Subcutaneous abdominal adipose tissue (tissue), 5 donors: ENCODE data around the gene SDHAF4.
A peak's percentile ranks its signal among the peaks of the same experiment; 100 is the strongest.
"Not testable (repeated sequence)": the region's sequence is repeated elsewhere in the genome, so short reads cannot be mapped to it uniquely, and the experiment has no call there.

Experiments
- H3K27ac ChIP-seq: one replicate; pipeline ENCODE4 v1.7.0; 2013; ENCODE audit warnings: low read depth, mild to moderate bottlenecking, inconsistent platforms, low read length, moderate library complexity
- H3K27me3 ChIP-seq, 5 donors: one replicate each; pipeline ENCODE4 v1.7.0; 2013; ENCODE audit warnings: low read length in 5 of 5, inconsistent platforms in 1 of 5; ENCODE audit not compliant: control insufficient read depth in 5 of 5, insufficient read depth in 4 of 5
- H3K36me3 ChIP-seq, 5 donors: one replicate each; pipeline ENCODE4 v1.7.0; 2013; ENCODE audit warnings: low read length in 5 of 5; ENCODE audit not compliant: control insufficient read depth in 5 of 5, insufficient read depth in 5 of 5
- H3K4me1 ChIP-seq, 5 donors: one replicate each; pipeline ENCODE4 v1.7.0; 2013; ENCODE audit warnings: low read length in 5 of 5, mild to moderate bottlenecking in 3 of 5, moderate library complexity in 1 of 5; ENCODE audit not compliant: control insufficient read depth in 5 of 5, insufficient read depth in 5 of 5
- H3K4me3 ChIP-seq, 5 donors: one replicate each; pipeline ENCODE4 v1.7.0; 2013; ENCODE audit warnings: low read length in 5 of 5, low read depth in 1 of 5
- H3K9ac ChIP-seq, 5 donors: one replicate each; pipeline ENCODE4 v1.7.0; 2013; ENCODE audit warnings: low read length in 5 of 5, mild to moderate bottlenecking in 4 of 5, moderate library complexity in 3 of 5
- H3K9me3 ChIP-seq, 5 donors: one replicate each; pipeline ENCODE4 v1.7.0; 2013; ENCODE audit warnings: low read length in 5 of 5; ENCODE audit not compliant: control insufficient read depth in 5 of 5
- donor health status: healthy.
- donor health status: healthy.
- donor health status: healthy.
- donor health status: healthy.
- donor health status: healthy.

SDHAF4 gene

DNA sequence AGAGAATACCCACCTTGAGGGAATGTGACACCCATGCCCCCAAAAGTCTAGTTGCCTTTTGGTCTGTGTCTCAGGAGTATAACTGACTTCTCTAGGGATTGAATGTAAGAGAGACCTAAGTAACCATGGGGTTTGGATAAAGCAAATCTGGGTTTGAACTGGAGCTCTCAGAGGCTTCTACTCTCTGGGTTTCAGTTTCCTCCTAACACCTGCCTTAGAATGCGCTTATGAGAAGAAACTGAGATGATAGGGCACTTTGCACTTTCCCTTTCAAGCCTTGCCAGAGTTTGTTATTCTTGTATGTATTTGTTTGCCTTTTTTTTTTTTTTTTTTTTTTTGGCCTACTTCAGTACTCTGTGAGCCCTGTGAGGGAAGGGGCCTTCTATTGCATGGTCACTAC lies 19.4 kb downstream of the SDHAF4 start:
- H3K36me3 ChIP-seq, result peaks cover 33 to 63% (median 49%) of the 10 kb centered on the region in 5 donors
- no peak overlapping the region for H3K4me3 ChIP-seq
- no peaks in the 10 kb centered on the region for H3K9me3 ChIP-seq
- no peaks in the 10 kb centered on the region for H3K27me3 ChIP-seq
- no peak overlapping the region for H3K27ac ChIP-seq
- no peak overlapping the region for H3K9ac ChIP-seq
- no peaks in the 10 kb centered on the region for H3K4me1 ChIP-seq

DNA sequence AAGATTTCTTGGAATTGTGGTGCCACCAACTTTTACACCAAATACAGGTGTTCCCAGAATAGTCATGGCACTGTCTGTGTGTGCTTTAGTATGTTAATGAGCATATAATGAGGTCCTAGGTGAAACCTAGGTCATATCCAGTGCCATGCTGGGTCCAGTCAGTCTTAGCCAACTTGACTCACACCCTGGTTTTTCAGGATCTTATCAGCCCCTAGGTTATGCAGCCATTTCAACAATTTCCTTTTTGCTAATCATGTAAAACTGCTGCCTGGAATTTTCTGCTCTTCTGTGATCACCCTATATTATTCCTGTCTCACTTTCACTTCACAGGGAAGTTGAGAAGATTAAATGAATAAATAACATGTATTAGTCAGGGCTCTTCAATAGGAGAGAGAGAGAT lies 23.7 kb downstream of the SDHAF4 start:
- peaks cover 8 to 29% (median 22%) of the 10 kb centered on the region in 5 donors for H3K36me3 ChIP-seq
- peaks cover 0 to 13% (median 8%) of the 10 kb centered on the region in 5 donors for H3K4me1 ChIP-seq

DNA sequence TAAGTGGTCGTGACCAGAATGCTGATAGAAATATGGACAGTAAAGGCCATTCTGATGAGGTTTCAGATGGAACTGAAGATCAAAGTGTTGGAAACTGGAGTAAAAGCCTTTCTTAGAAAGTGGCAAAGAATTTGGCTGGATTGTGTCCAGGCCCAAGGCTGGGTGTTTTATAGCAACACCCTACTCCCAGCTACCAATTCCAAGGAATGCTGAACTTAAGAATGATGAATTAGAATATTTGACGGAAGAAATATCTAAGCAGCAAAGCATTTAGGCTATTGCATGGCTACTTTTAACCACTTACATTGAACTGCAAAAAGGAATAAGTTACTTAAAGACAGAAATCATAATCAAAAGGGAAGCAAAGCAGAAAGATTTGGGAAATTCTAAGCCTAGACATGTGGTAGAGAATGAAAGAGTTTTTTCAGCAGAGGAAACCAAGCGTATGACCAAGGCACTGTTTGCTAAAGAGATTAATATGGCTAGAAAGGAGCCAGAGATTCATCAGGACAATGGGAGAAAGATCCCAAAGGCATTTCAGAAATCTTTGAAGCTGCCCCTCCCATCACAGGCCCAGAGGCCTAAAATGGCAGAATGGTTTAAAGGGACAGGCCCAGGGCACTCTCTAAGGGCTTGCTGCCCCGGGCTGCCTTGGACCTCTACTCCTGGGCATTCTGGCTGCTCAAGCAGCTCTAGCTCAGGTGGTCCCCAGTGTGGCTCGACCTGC lies 25.8 kb downstream of the SDHAF4 start:
- Histone ChIP-seq H3K36me3 (peaks cover 4 to 19% (median 10%) of the 10 kb centered on the region in 5 donors), H3K9me3 (no peaks in the 10 kb centered on the region), H3K4me1 (peaks cover 0 to 13% (median 8%) of the 10 kb centered on the region in 5 donors), H3K27ac (peak overlapping the region; percentile 17), H3K9ac (no peak overlapping the region), H3K27me3 (no peaks in the 10 kb centered on the region), H3K4me3 (no peak overlapping the region)

More for the DNA sequence above, 23.7 kb downstream of the SDHAF4 start:
- no peak overlapping the region for H3K27ac ChIP-seq
- no peaks in the 10 kb centered on the region for H3K27me3 ChIP-seq
- no peak overlapping the region for H3K4me3 ChIP-seq
- H3K9ac ChIP-seq, result no peak overlapping the region
- H3K9me3 ChIP-seq, result no peaks in the 10 kb centered on the region

GRCh38 chr6:70593118-70593486 lies 26.4 kb downstream of the SDHAF4 start:
- H3K9ac ChIP-seq, result no peak overlapping the region
- no peak overlapping the region for H3K27ac ChIP-seq
- H3K36me3 ChIP-seq, result peaks cover 0 to 14% (median 10%) of the 10 kb centered on the region in 5 donors
- no peak overlapping the region for H3K4me3 ChIP-seq
- H3K9me3 ChIP-seq, result no peaks in the 10 kb centered on the region
- H3K27me3 ChIP-seq, result no peaks in the 10 kb centered on the region
- H3K4me1 ChIP-seq, result peaks cover 0 to 13% (median 8%) of the 10 kb centered on the region in 5 donors

GRCh38 chr6:70599187-70599586 lies 32.5 kb downstream of the SDHAF4 start:
- Histone ChIP-seq H3K27ac (no peak overlapping the region), H3K4me1 (no peaks in the 10 kb centered on the region), H3K9me3 (no peaks in the 10 kb centered on the region), H3K27me3 (no peaks in the 10 kb centered on the region), H3K4me3 (no peak overlapping the region), H3K36me3 (no peaks in the 10 kb centered on the region), H3K9ac (no peak overlapping the region)

GRCh38 chr6:70601014-70601413 lies 34.3 kb downstream of the SDHAF4 start:
- Histone ChIP-seq H3K4me1 (no peaks in the 10 kb centered on the region), H3K27me3 (no peaks in the 10 kb centered on the region), H3K36me3 (no peaks in the 10 kb centered on the region), H3K9ac (no peak overlapping the region), H3K9me3 (no peaks in the 10 kb centered on the region), H3K27ac (no peak overlapping the region), H3K4me3 (no peak overlapping the region)

DNA sequence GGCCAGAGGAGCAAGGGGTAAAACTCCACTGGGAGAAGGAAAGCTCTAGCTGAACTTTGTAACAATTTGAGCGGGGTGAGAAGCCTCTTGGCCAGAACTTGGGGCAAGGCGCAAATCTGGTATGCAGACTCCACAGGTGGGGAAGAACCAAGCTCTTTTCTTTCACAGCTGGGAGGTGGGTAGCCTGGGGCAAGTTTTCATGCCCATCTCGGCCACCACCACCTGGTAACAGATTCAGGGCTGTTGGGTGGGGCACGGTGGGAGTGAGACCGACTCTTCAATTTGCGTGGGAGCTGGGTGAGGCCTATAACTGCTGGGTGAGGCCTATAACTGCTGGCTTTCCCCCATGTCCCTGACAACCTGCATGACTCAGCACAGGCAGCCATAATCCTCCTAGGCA lies 37.5 kb downstream of the SDHAF4 start:
- Histone ChIP-seq H3K36me3 (no peaks in the 10 kb centered on the region), H3K27ac (no peak overlapping the region), H3K9ac (no peak overlapping the region), H3K9me3 (no peaks in the 10 kb centered on the region), H3K4me1 (no peaks in the 10 kb centered on the region), H3K27me3 (no peaks in the 10 kb centered on the region), H3K4me3 (no peak overlapping the region)

DNA sequence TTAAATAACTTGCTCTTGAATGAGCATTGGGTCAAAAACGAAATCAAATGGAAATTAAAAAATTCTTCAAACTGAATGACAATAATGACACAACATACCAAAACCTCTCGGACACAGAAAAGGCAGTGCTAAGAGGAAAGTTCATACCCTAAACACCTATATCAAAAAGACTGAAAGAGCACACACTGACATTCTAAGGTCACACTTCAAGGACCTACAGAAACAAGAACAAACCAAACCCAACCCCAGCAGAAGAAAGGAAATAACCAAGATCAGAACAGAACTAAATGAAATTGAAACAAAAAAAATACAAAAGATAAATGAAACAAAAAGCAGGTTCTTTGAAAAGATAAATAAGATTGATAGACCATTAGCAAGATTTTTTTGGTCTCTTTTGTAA lies 40.6 kb downstream of the SDHAF4 start:
- H3K4me1 ChIP-seq, H3K9me3 ChIP-seq, H3K4me3 ChIP-seq, H3K9ac ChIP-seq, H3K27me3 ChIP-seq, H3K27ac ChIP-seq, H3K36me3 ChIP-seq: not testable (repeated sequence)

DNA sequence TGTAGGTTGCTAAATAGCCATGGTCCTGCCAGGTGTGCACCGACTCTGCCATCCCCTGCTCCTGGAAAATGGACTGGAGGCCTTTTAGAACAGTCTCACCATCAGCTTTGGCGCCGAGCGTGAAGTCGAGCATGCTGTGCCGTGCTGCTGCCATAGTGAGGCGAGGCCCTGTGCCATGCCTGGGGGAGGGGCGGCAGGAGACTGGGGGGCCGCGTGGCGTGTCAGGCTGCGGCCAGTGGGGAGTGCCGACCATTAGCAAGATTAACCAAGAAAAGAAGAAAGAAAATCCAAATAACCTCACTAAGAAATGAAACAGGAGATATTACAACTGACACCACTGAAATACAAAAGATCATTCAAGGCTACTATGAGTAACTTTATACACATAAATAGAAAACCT lies 42.5 kb downstream of the SDHAF4 start:
- H3K27me3 ChIP-seq, H3K9ac ChIP-seq, H3K27ac ChIP-seq, H3K9me3 ChIP-seq, H3K4me3 ChIP-seq, H3K36me3 ChIP-seq, H3K4me1 ChIP-seq: not testable (repeated sequence)

DNA sequence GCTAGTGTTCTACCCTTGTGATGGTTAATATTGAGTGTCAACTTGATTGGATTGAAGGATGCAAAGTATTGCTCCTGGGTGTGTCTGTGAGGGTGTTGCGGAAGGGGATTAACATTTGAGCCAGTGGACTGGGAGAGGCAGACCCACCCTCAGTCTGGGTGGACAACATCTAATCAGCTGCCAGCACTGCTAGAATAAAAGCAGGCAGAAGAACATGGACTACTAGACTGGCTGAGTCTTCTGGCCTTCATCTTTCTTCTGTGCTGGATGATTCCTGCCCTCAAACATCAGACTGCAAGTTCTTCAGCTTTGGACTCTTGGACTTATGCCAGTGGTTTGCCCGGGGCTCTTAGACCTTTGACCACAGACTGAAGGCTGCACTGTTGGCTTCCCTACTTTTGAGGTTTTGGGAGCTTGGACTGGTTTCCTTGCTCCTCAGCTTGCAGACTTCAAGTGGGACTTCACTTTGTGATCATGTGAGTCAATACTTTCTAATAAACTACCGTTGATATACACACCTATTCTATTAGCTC lies 50.1 kb downstream of the SDHAF4 start:
- Histone ChIP-seq H3K4me3 (no peak overlapping the region), H3K9ac (no peak overlapping the region), H3K36me3 (no peaks in the 10 kb centered on the region), H3K9me3 (no peaks in the 10 kb centered on the region), H3K4me1 (no peaks in the 10 kb centered on the region), H3K27me3 (peaks cover 0 to 4% (median 0%) of the 10 kb centered on the region in 5 donors), H3K27ac (no peak overlapping the region)
